Heart right ventricle (tissue), 16 donors: ENCODE measurements around the gene VGLL1. TPM values are rescaled to one million over a fixed set of nuclear protein-coding genes. Genes with fewer than 3 reads are reported as not detected.

ENCODE experiments used
- ATAC-seq, 8 donors: fragments of 200-7000 bp; cut with Tn5 transposase; one replicate each; pipeline ENCODE4 v1.9.1; 2020; ENCODE audit warnings: mild to moderate bottlenecking in 8 of 8, moderate library complexity in 8 of 8, moderate number of reproducible peaks in 1 of 8
- DNase-seq, 2 donors: peaks; one replicate each; pipeline ENCODE4 v3.0.0-alpha.2; 2020
- H3K27ac ChIP-seq, 10 donors: fragments of 200-600 bp; sonication (generic) in 2 of 10; one replicate each; pipeline versions ENCODE4 v1.5.0 to v1.8.0; 2020 to 2022; ENCODE audit warnings: mild to moderate bottlenecking in 3 of 10
- H3K27me3 ChIP-seq, 7 donors: fragments of 200-600 bp; one replicate each; pipeline ENCODE4 v1.8.0; 2021 to 2022; ENCODE audit warnings: mild to moderate bottlenecking in 2 of 7
- H3K36me3 ChIP-seq, 9 donors: fragments of 200-600 bp; sonication (generic) in 1 of 9; one replicate each; pipeline versions ENCODE4 v1.5.0 to v1.8.0; 2020 to 2022; ENCODE audit warnings: mild to moderate bottlenecking in 2 of 9
- H3K4me1 ChIP-seq, 9 donors: fragments of 200-600 bp; sonication (generic) in 1 of 9; one replicate each; pipeline versions ENCODE4 v1.5.0 to v1.8.0; 2020 to 2022; ENCODE audit warnings: mild to moderate bottlenecking in 4 of 9
- H3K4me3 ChIP-seq, 10 donors: fragments of 200-600 bp; sonication (generic) in 2 of 10; one replicate each; pipeline versions ENCODE4 v1.5.0 to v1.8.0; 2020 to 2022; ENCODE audit warnings: mild to moderate bottlenecking in 7 of 10, moderate library complexity in 2 of 10
- H3K9me3 ChIP-seq, 11 donors: fragments of 200-600 bp in 10 of 11; sonication (generic) in 2 of 11; one replicate each; pipeline versions ENCODE4 v1.5.0 to v1.8.0; 2013 to 2022; ENCODE audit warnings: mild to moderate bottlenecking in 2 of 11, control low read depth in 1 of 11, moderate library complexity in 1 of 11
- WGBS, 2 donors: extraction: QIAGEN DNeasy Blood & Tissue Kit; methylation state at CpG; one replicate each; pipeline ENCODE4 v1.1.7; 2013; ENCODE audit warnings: inconsistent platforms in 1 of 2; 5-methylcytosine and 5-hydroxymethylcytosine counted together
- intact Hi-C, 10 donors: fragments of 100-400 bp; cut with DNase I; formaldehyde crosslinking; loops; one replicate each; pipeline versions ENCODE4 v1.11.1 to v1.14.2; 2022
- polyA plus RNA-seq, 2 donors: library from polyadenylated mRNA; stranded (reverse); fragments of 200-250 nt; gene quantifications; one replicate each; pipeline ENCODE4 v1.2.3, GENCODE V29; 2013
- total RNA-seq, 10 donors: library from RNA; stranded (reverse); fragmentation: NEBNext Ultra II Directional in 3 of 10; extraction: Animal tissue kit (Norgen Biotek cat#: 25700) in 3 of 10; gene quantifications; one replicate each; pipeline versions ENCODE4 v1.2.1 to v1.2.4, GENCODE V29; 2021 to 2023
- TF ChIP-seq, protein P1 (sequence below), 9 donors: fragments of 200-600 bp; sonication (generic) in 2 of 9; IDR thresholded peaks; one replicate each; pipeline versions ENCODE4 v1.5.0 to v1.8.0; 2021 to 2022; ENCODE audit warnings: antibody characterized with exemption in 9 of 9, mild to moderate bottlenecking in 5 of 9, moderate library complexity in 1 of 9
- donor health status: Arrhythmogenic right ventricular cardiomyopathy.
- donor health status: ischemic (EF 13 %, LVEDD 7.1; RV severe dilation, severe dysfunction).
- donor health status: healthy with polysubstance abuse.
- donor health status: DM: no; HTN: yes; CAD: no.
- donor health status: DM: no; HTN: no; CAD: no.
- donor health status: ischemic (EF 25% LVEDD 6.9; RV normal size, moderate dysfunction).
- donor health status: ischemic (EF 25% LVEDD 5.7; RV mildly dilated, moderate dysfunction).
- donor health status: healthy.
- donor health status: DM: yes; HTN: yes; CAD: no.
- donor health status: Ischemic cardiomyopathy.
- donor health status: ischemic (EF 35%, LVEDD 5.7; RV mildly dilated, moderate dysfunction).
- donor health status: nonischemic (EF 11% LVEDD 7.7; RV severe dilation, severe dysfunction).
- donor health status: DM: yes; HTN: yes; CAD: no.
- donor health status: PGD.
- donor health status: ischemic (EF 29% LVEDD 5.4; RV normal size, mild dysfunction).
- donor health status: nonischemic (EF 23%, LVEDD 6.1; RV moderate dilation, normal function).

Gene VGLL1
- total and polyA plus RNA-seq, 12 donors, result not detected

DNA sequence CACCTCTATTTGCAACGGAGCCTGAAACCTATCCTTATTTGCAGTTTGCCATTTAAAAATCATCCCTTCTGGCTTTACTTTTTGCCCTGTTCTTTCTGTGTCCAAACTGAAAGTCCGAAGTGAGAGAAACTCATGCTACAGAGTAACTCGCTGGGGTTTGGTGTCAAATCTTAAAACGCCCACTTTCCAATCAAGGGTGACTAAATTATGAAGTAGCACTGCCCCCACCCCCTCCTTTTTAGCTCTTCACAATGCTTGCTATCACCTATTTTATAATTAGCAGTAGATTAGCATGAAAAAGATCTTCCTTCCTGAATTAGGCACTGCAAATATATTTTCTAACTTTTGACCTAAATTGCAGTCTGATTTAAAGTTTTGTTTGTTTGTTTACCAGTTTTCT is 52.5 kb downstream of the VGLL1 start:
- TF ChIP-seq, protein P1, sequence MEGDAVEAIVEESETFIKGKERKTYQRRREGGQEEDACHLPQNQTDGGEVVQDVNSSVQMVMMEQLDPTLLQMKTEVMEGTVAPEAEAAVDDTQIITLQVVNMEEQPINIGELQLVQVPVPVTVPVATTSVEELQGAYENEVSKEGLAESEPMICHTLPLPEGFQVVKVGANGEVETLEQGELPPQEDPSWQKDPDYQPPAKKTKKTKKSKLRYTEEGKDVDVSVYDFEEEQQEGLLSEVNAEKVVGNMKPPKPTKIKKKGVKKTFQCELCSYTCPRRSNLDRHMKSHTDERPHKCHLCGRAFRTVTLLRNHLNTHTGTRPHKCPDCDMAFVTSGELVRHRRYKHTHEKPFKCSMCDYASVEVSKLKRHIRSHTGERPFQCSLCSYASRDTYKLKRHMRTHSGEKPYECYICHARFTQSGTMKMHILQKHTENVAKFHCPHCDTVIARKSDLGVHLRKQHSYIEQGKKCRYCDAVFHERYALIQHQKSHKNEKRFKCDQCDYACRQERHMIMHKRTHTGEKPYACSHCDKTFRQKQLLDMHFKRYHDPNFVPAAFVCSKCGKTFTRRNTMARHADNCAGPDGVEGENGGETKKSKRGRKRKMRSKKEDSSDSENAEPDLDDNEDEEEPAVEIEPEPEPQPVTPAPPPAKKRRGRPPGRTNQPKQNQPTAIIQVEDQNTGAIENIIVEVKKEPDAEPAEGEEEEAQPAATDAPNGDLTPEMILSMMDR (IDR thresholded peaks at IDR 0.05), result no peak
- peaks cover 0 to 13% (median 0%) of the 10 kb centered on the region in 7 donors for H3K27me3 ChIP-seq
- WGBS, 2 donors, result 60 to 69% methylated on average over 4 of the region's 4 CpGs
- no peaks in the 10 kb centered on the region for H3K36me3 ChIP-seq
- H3K4me1 ChIP-seq, result peaks cover 0 to 8% (median 0%) of the 10 kb centered on the region in 9 donors
- no peaks in the 10 kb centered on the region for H3K9me3 ChIP-seq
- DNase-seq, result no peak
- intact Hi-C loops, result loop anchor here in 1 of 10 donors (10.0 kb wide), 1 partner anchor 560 kb away; no protein-coding TSS in a partner anchor
- no peak for ATAC-seq
- no peak overlapping the region for H3K4me3 ChIP-seq
- H3K27ac ChIP-seq, result no peak overlapping the region

GRCh38 chrX:136585262-136585661 is 53.2 kb downstream of the VGLL1 start:
- ATAC-seq (no peak), DNase-seq (no peak)
- peaks cover 0 to 8% (median 0%) of the 10 kb centered on the region in 9 donors for H3K4me1 ChIP-seq
- H3K27me3 ChIP-seq, result peaks cover 0 to 17% (median 0%) of the 10 kb centered on the region in 7 donors
- H3K27ac ChIP-seq, result peak overlapping the region in 1 of 10 donors; percentile 14
- no peaks in the 10 kb centered on the region for H3K9me3 ChIP-seq
- TF ChIP-seq, protein P1 (IDR thresholded peaks at IDR 0.05), result no peak
- intact Hi-C loops, result loop anchor here in 1 of 10 donors (10.0 kb wide), 1 partner anchor 560 kb away; no protein-coding TSS in a partner anchor
- H3K4me3 ChIP-seq, result no peak overlapping the region
- no peaks in the 10 kb centered on the region for H3K36me3 ChIP-seq
- WGBS, 2 donors, result 59 to 72% methylated on average over 5 of the region's 5 CpGs

- TF ChIP-seq, protein P1 (IDR thresholded peaks at IDR 0.05), result no peak
- 65 to 69% methylated on average over 3 of the region's 3 CpGs for WGBS, 2 donors
- intact Hi-C loops, result loop anchor here in 1 of 10 donors (10.0 kb wide), 1 partner anchor 561 kb away; no protein-coding TSS in a partner anchor
- DNase-seq (no peak), ATAC-seq (no peak)
- Histone ChIP-seq H3K27ac (peak overlapping the region in 1 of 10 donors; percentile 34), H3K27me3 (peaks cover 0 to 14% (median 0%) of the 10 kb centered on the region in 7 donors), H3K36me3 (no peaks in the 10 kb centered on the region), H3K4me3 (no peak overlapping the region), H3K4me1 (peaks cover 0 to 8% (median 0%) of the 10 kb centered on the region in 9 donors), H3K9me3 (no peaks in the 10 kb centered on the region)
Observed at GRCh38 chrX:136585960-136586359, 53.9 kb downstream of the VGLL1 start.

DNA sequence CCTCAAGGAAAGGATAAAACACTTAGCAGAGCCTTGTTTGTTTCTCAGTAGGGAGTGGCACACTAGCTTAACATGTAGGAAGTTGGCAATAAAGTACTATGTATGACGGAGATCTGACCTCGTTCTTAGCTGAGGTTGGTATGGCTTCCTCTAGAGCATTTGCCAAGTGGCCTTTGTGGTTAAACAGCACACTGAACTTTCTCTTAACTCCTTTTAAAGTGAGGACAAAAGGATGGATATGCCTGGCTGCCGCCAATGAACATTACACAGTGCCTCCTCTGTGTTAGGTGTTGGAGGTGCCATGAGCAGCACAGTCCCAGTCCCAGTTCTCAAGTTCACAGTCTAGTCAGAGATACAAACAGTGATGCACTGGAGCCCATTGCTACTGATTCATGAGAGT is 54.4 kb downstream of the VGLL1 start:
- TF ChIP-seq, protein P1 (IDR thresholded peaks at IDR 0.05), result no peak
- H3K4me1 ChIP-seq, result peaks cover 0 to 8% (median 0%) of the 10 kb centered on the region in 9 donors
- 67 to 68% methylated on average over 3 of the region's 3 CpGs for WGBS, 2 donors
- H3K36me3 ChIP-seq, result no peaks in the 10 kb centered on the region
- no peak for DNase-seq
- intact Hi-C loops, result loop anchor here in 1 of 10 donors (10.0 kb wide), 1 partner anchor 562 kb away; no protein-coding TSS in a partner anchor
- ATAC-seq, result no peak
- H3K27me3 ChIP-seq, result peaks cover 0 to 13% (median 0%) of the 10 kb centered on the region in 7 donors
- no peak overlapping the region for H3K4me3 ChIP-seq
- no peaks in the 10 kb centered on the region for H3K9me3 ChIP-seq
- H3K27ac ChIP-seq, result peak overlapping the region in 1 of 10 donors; percentile 34
